Glomerular endothelial cell (primary cell): ENCODE data around the gene ITPKA. TPM values are rescaled to one million over a fixed set of nuclear protein-coding genes. Genes with fewer than 3 reads are reported as not detected.
"Not testable (repeated sequence)": the region's sequence is repeated elsewhere in the genome, so short reads cannot be mapped to it uniquely, and the experiment has no call there.

Experiments
- DNase-seq: peaks from one replicate; pipeline ENCODE4 v3.0.0-alpha.2; 2011; ENCODE audit warnings: low read depth, low spot score; ENCODE audit errors: extremely low read depth
- total RNA-seq: library from RNA; depleted of rRNA; stranded (reverse); fragments of >200 nt; gene quantifications from 2 replicates; pipeline ENCODE4 v1.2.3, GENCODE V29; 2015

Gene ITPKA
- total RNA-seq: 2.1 and 5.0 TPM in 2 replicates

DNA sequence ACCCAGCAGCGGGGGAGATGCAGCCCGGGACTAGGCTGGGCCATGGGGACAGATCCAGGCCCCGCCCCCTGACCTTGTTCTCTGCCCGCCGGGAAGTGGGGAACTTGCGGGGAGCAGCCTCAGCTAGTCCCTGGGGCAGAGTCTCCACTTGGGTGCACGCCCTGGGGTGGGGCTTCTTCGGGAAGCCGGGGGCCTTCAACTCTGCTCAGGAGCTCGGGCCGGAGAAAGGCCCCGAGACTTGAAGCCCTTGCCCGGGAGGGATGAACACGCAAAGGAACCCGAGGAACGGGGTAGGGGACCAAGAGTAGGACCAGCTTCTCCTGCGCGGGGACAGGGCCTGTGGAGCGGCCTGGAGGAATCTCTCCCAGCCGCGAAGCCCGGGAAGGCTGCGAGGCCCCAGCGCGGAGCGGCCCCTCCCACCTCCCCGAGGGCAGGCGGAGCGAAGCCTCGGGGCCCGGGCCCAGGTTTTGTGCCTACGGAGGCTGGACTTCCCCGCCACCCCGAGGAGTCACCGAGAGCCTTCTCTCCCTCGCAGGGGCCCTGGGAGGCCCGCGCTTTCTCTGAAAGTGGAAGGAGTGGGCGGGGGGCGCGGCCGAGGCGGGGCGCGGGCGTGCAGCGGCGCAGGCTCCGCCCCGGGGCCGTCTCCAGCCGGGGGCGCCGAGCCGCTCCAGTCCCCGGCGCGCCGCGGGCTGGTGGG is at the start of gene ITPKA:
TSS of gene ITPKA (plus strand) at position 670 of the 697 bp plus-strand sequence. CDS start 54 bp downstream, outside the sequence.
- DNase-seq: no peak

DNA sequence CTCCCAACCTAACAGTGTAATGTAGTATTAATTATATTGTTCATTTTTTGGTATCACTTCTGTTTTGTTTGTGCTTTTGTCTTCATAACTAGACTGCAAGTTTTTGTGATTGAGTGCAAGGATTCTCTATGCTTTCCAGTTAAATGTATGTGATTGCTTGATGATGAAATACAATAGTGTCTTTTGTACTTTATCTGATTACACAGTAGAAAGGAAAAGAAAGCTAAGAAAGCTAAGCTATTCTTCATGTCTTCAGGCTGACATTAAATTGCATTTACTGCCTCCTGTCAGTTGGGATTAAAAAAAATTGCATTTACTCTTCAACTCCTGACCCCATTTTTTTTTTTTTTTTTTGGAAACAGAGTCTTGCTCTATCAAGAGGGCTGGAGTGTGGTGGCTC is 48.3 kb upstream of the ITPKA start:
- DNase-seq: no peak

DNA sequence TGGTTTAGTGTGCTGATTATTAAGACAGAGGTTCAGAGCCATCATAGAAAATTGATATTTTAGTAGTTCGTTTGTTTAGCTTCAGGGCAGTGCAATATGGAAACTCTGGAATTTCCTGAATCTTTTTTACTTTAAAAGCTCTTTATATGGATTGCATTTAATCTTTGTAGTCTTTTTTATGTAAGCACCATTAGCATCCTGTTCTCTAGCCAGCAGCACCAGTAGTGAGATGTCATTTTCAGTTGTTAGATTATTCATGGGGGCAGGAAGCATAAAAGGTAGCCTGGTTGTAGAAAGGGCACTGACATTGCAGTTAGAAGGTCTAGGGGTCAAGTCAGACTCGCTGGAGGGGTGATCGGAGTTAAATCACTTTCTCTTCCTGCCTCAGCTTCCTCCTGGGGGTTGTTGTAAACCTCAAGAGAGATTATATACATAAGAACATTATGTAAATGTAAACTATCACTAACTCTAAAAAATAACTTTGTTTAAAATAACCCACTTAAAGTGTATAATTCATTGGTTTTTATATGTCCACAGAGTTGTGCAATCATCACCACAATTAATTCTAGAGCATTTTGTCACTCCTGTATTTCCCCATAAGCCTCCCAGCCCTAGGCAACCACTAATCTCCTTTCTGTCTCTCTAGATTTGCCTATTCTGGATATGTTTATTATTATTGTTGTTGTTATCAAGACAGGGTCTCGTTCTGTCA is 31.4 kb upstream of the ITPKA start:
- DNase-seq: no peak

DNA sequence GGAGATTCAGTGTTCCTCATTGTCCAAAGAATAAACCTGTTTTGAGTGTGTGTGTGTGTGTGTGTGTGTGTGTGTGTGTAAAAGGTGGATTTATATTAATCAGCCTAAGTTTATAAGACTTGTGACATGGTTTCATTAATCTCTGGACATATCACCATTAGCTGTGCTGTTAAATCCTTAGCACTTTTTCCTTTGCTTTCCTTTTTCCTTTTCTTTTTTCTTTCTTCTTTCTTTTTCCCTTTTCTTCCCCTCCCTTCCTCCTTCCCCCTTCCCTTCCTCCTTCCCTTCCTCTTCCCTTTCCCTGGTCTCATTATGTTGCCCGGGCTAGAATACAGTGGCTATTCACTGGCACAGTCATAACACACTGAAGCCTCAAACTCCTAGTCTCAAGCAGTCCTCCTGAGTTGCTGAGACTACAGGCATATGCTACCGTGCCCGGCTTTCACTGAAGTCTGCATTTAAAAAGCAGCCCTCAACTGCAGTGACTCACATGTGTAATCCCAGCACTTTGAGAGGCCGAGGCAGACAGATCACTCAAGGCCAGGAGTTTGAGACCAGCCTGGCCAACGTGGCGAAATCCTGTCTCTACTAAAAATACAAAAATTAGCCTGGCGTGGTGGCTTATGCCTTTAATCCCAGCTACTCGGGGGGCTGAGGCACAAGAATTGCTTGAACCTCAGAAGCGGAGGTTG is 28.6 kb upstream of the ITPKA start:
- no peak for DNase-seq

DNA sequence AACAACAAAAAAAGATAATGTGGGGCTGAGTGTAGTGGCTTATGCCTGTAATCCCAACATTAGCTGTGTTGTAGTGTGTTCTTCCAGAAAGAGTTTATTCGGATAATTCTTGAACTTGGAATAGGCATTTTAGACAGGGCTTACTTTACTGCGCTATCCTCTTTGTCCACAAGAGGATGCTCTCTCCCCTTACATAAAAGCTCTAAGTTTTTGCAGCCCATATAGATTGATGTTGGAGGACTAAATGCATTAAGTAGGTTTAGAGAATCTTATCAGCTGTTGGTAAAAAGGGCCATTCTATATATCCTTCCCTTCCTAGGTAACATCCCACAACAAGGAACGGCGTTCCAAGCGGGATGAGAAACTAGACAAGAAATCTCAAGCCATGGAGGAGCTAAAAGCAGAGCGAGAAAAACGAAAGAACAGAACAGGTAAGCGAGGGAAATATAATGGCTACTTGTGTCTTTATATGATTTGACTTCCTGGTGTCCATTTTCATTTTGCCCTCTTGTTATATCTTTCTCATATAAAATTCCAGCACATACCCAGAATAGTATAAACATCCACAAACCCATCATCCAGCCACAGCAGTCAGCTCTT is 27.8 kb upstream of the ITPKA start:
- peak; percentile 44 for DNase-seq

DNA sequence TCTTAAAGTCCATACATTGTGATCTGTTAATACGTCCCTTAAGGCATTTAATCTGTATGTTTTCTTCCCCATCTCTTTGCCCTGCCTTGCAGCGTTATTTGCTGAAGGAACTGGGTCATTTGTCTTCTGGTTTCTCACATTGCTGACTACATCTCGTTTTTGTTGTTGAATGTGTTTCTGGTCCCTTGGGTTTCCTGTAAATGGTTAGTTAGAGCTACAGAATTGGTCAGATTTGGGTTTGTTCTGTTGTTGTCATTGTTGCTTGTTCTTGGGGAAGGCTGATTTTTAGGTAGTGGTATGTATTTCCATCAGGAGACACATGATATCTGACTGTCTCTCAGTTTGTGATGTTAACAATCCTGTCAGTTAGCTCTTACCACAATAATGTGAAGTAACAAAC is 27.0 kb upstream of the ITPKA start:
- no peak for DNase-seq

DNA sequence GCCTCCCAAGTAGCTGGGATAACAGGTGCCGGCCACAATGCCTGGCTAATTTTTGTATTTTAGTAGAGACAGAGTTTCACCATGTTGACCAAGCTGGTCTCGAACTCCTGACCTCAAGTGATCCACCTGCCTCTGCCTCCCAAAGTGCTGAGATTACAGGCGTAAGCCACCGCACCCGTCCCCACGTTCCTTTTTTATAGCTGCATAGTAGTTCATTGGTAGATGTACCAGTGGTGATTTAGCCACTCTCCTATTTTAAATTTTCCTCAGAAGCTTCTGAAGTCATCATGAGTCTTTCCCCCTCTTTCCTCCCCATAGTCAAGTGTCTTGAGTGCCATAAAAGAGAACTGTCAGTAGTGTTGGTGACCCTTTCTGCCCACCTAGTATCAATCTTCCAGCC is 24.0 kb upstream of the ITPKA start:
- not testable (repeated sequence) for DNase-seq

DNA sequence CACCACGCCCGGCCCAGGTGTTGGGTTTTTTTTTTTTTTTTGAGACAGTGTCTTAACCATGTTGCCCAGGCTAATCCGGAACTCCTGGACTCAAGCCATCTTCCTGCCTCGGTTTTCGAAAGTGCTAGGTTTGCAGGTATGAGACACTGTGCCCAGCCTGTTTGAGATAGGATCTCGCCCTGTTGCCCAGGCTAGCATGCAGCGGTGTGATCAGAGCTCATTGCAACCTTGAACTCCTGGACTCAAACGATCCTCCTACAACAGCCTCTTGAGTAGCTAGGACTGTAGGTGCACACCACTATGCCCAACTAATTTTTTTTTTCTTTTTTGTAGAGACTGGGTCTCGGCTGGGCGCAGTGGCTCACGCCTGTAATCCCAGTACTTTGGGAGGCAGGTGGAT is 20.3 kb upstream of the ITPKA start:
- no peak for DNase-seq

DNA sequence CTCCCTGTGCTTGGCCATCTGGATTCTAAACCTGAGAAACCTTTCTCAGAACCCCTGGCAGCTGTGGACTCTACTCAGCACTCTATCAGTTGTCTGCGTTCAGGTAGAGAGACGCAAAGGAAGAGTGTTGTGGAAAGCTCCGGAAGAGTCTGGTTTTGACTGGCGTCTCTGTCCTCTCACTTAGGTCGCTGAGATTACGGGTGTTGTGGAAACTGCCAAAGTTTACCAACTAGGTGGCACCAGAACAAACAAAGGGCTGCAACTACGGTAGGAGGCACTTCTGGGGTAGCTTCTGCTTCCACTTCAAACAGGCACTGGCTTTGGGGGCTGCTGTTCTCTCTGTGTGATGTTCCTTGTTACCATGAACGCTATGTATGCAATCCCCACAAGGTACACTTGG is 19.2 kb upstream of the ITPKA start:
- DNase-seq: no peak

DNA sequence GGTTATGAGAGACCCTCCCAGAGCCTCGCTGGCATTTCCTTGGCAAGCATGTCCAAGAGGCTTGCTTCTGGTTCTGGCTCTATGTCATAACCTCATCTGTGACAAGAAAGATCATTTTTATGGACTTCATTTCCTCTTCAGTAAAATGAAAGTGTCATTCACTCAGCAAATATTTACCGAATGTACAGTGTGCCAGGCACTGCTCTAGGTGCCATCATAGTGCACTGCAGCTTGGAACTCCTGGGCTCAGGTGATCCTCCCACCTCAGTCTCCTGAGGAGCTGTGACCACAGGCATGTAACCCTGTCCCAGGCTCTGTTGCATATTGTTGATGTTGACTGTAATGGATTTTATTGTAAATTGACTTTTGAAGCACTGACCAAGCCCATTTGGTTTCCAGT is 18.7 kb upstream of the ITPKA start:
- DNase-seq: no peak

DNA sequence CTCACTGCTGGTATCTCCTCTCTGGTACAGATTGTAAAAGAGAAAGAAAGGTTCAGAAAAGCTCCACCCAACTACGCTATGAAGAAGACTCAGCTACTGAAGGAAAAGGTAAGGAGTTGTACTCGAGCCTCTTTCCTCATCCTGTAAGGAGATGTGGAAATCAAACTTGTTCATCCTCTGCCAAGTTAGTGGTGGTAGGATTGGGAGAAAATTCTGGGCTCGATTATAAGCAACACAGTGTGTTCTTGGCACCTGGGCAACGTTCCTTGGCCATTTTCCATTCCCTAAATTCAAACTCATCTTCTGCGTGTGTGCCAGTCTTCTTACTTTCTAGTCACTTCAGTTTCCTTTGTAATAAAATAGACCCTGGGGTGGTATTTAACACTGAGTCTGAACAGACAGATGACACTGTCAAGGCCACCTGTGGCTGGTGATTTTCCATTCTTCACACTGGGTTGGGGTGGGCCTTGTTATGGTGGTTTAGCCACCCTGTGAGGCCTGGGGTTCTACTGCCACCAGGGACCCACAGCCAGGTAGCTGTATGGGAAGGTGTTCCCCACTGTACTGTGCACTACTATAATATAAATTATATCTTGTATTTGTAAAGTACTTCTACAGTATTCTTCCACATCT is 17.1 kb upstream of the ITPKA start:
- DNase-seq: no peak

DNA sequence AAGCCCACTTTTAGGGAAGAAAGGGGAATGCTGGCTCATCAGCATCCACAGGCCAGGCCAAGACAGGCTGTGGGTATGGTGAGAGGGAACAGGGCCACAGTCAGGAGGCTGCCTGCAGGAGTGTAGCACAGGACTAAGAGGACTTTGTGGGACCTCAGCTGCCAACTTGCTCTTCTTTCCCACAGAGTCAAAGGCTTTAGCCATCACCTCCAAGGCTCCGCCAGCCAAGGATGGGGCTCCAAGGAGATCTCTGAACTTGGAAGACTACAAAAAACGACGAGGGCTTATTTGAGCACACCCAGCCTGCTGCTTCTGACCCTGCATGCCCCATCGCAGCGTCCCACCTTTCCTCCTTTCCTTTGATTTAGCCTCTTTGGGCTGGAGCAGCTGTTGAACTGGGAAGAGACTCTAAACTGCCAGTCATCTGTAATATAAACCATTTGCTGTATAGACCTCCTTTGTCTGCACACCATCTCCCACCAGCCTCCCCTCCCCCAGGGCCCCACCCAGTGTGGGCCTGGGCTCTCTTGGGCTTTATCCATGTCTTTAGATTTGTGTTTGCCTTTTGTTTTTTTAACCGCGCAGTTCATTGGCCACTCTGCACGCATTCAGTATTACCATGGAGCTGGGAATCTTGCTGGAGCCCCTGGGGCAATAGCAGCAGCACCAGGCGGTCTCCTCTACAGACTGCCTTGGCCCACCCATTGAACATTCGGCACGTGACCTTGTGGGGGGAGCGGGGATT is 13.1 kb upstream of the ITPKA start:
- DNase-seq: no peak

DNA sequence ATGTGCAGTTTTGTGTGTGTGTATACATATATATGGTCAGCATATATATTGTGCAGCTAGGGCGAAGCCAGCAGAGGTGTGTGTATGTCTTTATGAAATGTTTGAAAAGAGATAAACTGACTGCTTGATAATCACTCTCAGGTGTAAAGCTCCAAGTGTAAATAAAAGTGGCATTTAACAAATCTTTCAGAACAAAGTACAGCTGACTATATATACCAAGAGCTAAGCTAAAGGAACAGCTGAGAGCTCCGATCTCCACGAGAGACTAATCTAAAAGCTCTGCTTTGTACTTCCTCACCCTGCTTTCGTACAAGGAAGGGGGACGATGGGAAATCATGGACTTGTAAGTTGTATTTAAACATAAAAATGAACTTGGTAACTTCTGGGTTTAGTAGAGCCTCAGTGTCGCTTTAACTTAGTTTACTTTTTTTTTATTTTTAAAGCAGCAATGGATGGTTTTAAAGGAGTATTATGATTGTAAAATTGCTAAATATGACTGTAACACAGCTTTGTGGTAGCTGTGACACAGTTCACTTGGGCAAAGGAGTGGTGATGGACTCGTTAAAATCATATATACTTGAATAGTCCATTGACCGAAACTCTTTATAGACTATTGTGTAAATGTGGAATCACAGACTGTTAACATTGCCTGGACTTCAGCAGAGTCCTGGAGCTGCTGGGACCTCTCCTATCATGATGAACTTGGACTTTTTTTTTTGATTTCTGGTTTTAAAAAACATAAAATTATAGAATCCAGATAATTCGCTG is 11.4 kb upstream of the ITPKA start:
- DNase-seq: no peak

DNA sequence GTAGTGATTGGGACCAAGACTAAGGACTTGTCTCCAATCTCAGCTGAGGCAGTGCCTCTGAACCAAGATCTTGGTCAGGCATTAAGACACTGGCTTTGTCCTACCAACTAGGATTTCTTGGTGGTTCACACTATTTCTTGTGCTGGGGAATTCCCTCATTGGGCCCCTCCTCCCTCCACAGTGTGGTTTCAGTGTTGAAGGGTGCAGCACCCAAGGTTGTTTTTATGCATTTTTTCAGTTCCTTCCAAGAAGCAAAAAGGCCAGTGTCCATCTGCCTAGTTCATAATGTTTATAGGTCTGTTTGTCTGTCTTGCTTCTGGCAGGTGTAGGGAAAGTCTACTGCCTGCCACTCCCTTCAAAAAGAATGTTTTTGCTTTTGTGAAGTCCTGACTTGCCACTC is 10.6 kb upstream of the ITPKA start:
- DNase-seq: no peak

DNA sequence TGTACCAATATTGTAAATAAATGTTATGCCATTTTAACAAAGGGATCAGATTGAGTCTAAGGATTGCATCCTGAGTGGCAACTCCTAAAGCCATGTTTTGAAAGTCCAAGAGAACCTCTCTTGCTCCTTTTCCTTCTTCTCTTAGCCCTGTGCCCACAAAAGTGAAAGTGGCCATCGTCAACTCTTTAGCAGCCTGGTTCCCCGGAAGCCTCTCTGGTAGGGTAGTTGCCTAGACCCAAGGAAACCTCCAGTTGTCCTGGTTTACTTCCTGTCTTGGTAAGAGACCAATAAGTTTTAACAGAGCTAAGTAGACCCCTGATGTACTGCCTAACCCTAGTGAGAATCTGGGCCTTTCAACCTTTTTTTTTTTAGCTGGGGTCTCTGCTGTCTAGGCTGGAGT is 10.2 kb upstream of the ITPKA start:
- no peak for DNase-seq

DNA sequence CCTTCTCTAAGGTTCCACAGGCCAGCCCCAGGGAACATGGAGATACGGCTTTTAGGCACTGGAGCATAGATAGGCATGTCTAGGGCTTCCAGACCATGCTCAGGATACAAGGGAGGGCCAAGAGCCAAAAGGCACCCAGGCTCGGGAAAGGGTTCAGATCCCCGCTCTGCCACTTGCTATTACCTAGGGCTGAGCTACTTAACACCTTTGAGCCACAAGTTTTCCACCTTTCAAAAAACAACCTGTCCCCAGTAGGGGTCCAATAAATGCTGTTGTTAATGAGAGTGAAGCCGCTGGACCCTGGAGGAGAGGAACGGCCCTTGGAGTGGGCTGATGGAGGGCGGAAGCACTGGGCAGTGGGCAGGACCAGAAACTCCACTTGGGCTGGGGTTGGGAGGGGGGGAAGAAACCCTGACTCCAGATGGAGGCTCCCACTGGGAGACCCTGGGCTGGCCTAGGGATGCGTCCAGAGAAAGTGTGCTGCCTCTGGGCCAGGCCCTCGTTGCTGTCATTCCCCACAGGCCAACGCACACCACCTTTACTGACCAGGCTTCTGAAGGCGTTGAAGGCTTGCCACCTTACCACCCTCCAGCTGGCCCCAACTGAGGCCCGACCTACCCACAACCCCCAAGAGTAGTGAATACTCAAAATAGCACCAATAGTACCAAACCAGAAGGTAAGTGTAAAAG is 8.6 kb upstream of the ITPKA start:
- DNase-seq: no peak

DNA sequence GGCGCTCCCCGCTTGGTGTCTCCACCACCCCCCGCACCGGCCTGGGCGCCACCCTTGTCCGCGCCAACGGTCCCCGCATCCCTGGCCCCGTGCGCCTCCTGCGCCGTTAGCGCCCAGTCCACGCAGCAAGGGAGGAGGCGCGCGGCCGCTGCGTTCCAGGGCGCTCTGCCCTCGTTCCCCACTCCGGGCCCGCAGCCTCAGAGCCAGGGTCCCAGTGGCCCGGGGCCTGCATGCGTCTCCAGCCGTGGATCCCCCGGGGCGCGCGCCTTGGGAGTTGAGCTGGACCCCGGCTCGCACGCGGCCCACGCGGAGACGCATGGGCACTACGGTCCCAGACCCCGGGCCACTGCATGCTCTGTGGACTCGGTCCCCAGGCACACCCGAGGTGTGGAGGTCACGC is 7.4 kb upstream of the ITPKA start:
- DNase-seq: no peak

DNA sequence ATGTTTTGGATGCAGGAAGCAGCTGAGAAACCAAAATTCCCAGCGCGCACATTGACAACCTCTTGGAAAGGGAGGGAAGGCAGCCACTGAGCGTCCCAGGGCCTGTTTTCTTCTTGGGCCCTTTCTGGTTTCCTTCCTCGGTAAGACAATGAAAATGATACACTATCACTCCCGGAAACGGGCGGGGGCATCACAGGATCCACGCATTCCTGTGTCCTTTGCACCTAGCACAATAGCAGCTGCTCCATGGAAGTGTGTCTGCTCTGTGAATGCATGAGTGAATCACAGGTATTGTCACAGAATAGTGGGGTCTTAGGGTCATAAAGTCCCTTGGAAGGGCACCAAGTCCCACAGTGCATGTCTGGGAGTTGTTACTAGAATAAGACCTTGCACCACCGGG is 6.3 kb upstream of the ITPKA start:
- no peak for DNase-seq

DNA sequence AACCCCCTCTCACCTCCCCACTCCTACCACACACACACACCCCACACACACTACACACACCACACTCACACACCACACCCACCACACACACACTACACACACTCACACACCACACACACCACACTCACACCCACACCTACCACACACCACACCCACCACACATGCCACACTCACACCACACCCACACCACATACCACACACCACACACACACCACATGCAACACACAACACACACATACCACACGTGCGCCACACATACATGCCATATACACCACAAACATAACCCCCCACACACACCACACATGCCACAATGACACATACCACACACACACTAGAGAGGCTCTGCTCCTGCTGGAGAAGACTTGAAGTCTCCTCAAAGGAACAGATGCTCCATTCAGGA is 5.9 kb upstream of the ITPKA start:
- DNase-seq: no peak
